HG02981 (cell line): ENCODE results near the gene ZDHHC13.

Source experiments
- ATAC-seq: cut with Tn5 transposase; IDR thresholded peaks from one replicate; pipeline ENCODE4 v1.9.1; 2021; ENCODE audit warnings: mild to moderate bottlenecking, moderate library complexity; ENCODE audit not compliant: unreplicated experiment

ZDHHC13 gene

GRCh38 chr11:19164230-19164855 lies 47.4 kb downstream of the ZDHHC13 start:
- no peak for ATAC-seq

- no peak for ATAC-seq
Observed at GRCh38 chr11:19164881-19165280, 47.9 kb downstream of the ZDHHC13 start.

- no peak for ATAC-seq
Observed at GRCh38 chr11:19168090-19168489, 51.1 kb downstream of the ZDHHC13 start.

- ATAC-seq = no peak
Observed at GRCh38 chr11:19173004-19173689, 56.2 kb downstream of the ZDHHC13 start.

GRCh38 chr11:19173964-19174638 lies 57.1 kb downstream of the ZDHHC13 start:
- ATAC-seq = no peak

- ATAC-seq = no peak
Observed at GRCh38 chr11:19176629-19177186, 59.7 kb downstream of the ZDHHC13 start.

GRCh38 chr11:19181531-19182261 lies 64.7 kb downstream of the ZDHHC13 start:
- ATAC-seq = no peak

GRCh38 chr11:19183646-19184045 lies 66.7 kb downstream of the ZDHHC13 start:
- ATAC-seq = no peak

GRCh38 chr11:19185036-19185435 lies 68.1 kb downstream of the ZDHHC13 start:
- ATAC-seq = no peak

- no peak for ATAC-seq
Observed at GRCh38 chr11:19185516-19186052, 68.6 kb downstream of the ZDHHC13 start.

- ATAC-seq = no peak
Observed at GRCh38 chr11:19187114-19187832, 70.3 kb downstream of the ZDHHC13 start.

GRCh38 chr11:19187833-19188258 lies 70.9 kb downstream of the ZDHHC13 start:
- ATAC-seq = no peak

GRCh38 chr11:19191530-19192169 lies 74.7 kb downstream of the ZDHHC13 start:
- no peak for ATAC-seq

- no peak for ATAC-seq
Observed at GRCh38 chr11:19193916-19194315, 76.9 kb downstream of the ZDHHC13 start.

- ATAC-seq = no peak
Observed at GRCh38 chr11:19194620-19195308, 77.8 kb downstream of the ZDHHC13 start.

GRCh38 chr11:19196432-19196831 lies 79.5 kb downstream of the ZDHHC13 start:
- no peak for ATAC-seq

- no peak for ATAC-seq
Observed at GRCh38 chr11:19199048-19199447, 82.1 kb downstream of the ZDHHC13 start.

GRCh38 chr11:19199771-19200170 lies 82.8 kb downstream of the ZDHHC13 start:
- no peak for ATAC-seq
